Measurements from ENCODE around the gene PPP2R2B.
A peak's percentile ranks its signal among the peaks of the same experiment; 100 is the strongest.

Gene PPP2R2B

GRCh38 chr5:146574713-146575112 lies 303.8 kb downstream of the PPP2R2B start:
- TF ChIP-seq CTCF (IDR thresholded peaks at IDR 0.05), result no peak

GRCh38 chr5:146568161-146568560 lies 310.4 kb downstream of the PPP2R2B start:
- no peak for TF ChIP-seq CTCF (IDR thresholded peaks at IDR 0.05)

GRCh38 chr5:146565764-146566367 lies 312.7 kb downstream of the PPP2R2B start:
- peak; percentile 64 for TF ChIP-seq CTCF (IDR thresholded peaks at IDR 0.05)

- TF ChIP-seq CTCF (IDR thresholded peaks at IDR 0.05), result no peak
Measured at GRCh38 chr5:146564007-146564762, 314.4 kb downstream of the PPP2R2B start.

- TF ChIP-seq CTCF (IDR thresholded peaks at IDR 0.05), result no peak
Measured at GRCh38 chr5:146562461-146562860, 316.1 kb downstream of the PPP2R2B start.

GRCh38 chr5:146561711-146562110 lies 316.8 kb downstream of the PPP2R2B start:
- TF ChIP-seq CTCF (IDR thresholded peaks at IDR 0.05), result no peak

GRCh38 chr5:146560205-146560812 lies 318.2 kb downstream of the PPP2R2B start:
- no peak for TF ChIP-seq CTCF (IDR thresholded peaks at IDR 0.05)

Measured in LNCAP (cell line).